ENCODE measurements around the gene DUT. TPM values are rescaled to one million over a fixed set of nuclear protein-coding genes. Genes with fewer than 3 reads are reported as not detected.

The DUT gene
- polyA plus RNA-seq (2012; ENCODE audit: insufficient read length, low read depth) = 95.1 TPM

DNA sequence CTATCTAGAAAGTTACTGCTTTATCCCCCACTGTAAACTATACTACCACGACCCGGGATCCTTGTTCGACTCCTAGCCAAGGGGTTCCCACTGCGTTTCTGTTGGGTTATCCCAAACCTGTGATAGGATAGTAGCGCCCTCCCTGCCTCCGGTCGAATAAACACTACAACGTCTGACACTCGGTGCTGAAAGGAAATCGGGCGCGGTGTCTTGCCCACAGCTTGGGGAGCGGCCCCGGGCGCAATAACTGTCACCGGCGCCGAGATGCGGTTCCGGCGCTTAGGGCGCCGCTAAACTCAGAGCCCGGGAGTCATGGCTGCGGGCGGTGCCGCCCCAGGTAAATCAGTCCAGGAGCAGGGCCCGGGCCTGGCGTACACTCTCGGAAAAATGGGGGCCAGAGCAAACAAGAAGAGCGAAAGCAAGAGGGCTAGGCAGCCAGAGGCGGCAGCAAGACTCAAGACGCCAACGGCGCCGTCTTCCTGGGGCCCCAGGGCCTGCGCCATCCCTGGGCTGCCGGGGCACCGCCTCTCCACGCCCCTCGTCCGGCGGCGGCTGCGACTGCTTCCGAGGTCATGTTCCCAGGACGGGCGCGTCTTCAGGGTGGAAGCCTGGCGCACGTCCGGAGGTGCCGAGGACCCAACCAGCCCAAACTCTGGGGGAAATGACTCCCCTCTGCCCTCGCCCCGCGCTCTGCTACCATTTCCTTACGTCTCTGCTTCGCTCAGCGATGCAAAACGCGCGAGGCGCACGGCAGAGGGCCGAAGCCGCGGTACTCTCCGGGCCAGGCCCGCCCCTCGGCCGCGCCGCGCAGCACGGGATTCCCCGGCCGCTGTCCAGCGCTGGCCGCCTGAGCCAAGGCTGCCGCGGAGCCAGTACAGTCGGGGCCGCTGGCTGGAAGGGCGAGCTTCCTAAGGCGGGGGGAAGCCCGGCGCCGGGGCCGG, at the start of gene DUT:
DUT (plus strand) TSS at position 575 of the 941 bp plus-strand sequence; CDS start at position 662, 87 bp downstream.
- TF ChIP-seq SIN3A (IDR thresholded peaks at IDR 0.05; ENCODE audit: borderline replicate concordance, insufficient read depth, low read length) (0 out of 2 replicates have a peak, but pooled peaks have one; percentile 54), FOXP2 (optimal IDR thresholded peaks at IDR 0.05; ENCODE audit: borderline replicate concordance, extremely low read depth, extremely low read length, insufficient read depth) (peak; percentile 68), TAF1 (IDR thresholded peaks at IDR 0.05; ENCODE audit: borderline replicate concordance, insufficient read depth, low read length) (0 out of 2 replicates have a peak, but pooled peaks have one; percentile 74), POLR2AphosphoS5 (IDR thresholded peaks at IDR 0.05; ENCODE audit: low read depth, low read length) (peak; percentile 83), REST (IDR thresholded peaks at IDR 0.05; ENCODE audit: insufficient read depth in 1 of 2, low read depth in 2 of 2, low read length in 2 of 2) (peak; percentile 87 to 92)

DNA sequence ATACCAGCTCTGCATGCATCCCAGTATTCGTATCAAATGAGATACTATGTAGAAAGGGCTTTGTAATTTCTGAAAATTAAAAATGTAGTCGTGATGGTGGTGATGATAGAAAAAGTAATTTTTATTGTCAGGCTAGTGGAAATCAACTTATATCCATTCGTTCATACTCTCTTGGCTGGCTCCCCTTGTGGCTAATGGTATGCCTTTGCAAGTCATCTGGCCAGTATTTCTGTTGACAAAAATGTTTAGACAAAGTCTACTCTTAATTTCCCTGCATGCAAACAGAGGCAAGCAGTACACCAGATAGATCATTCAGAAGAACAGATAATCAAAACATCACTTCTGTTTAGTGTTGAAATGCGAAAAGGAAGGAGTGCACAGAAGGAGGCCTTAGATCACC, 49.6 kb upstream of the DUT start:
- no peak for TF ChIP-seq POLR2AphosphoS5 (IDR thresholded peaks at IDR 0.05; ENCODE audit: low read depth, low read length)
- TF ChIP-seq SIN3A (IDR thresholded peaks at IDR 0.05; ENCODE audit: borderline replicate concordance, insufficient read depth, low read length) = no peak
- no peak for TF ChIP-seq TAF1 (IDR thresholded peaks at IDR 0.05; ENCODE audit: borderline replicate concordance, insufficient read depth, low read length)
- TF ChIP-seq REST (IDR thresholded peaks at IDR 0.05; ENCODE audit: insufficient read depth in 1 of 2, low read depth in 2 of 2, low read length in 2 of 2) = no peak
- no peak for TF ChIP-seq FOXP2 (optimal IDR thresholded peaks at IDR 0.05; ENCODE audit: borderline replicate concordance, extremely low read depth, extremely low read length, insufficient read depth)

GRCh38 chr15:48282216-48282615, 49.0 kb upstream of the DUT start:
- no peak for TF ChIP-seq REST (IDR thresholded peaks at IDR 0.05; ENCODE audit: insufficient read depth in 1 of 2, low read depth in 2 of 2, low read length in 2 of 2)
- no peak for TF ChIP-seq POLR2AphosphoS5 (IDR thresholded peaks at IDR 0.05; ENCODE audit: low read depth, low read length)
- no peak for TF ChIP-seq SIN3A (IDR thresholded peaks at IDR 0.05; ENCODE audit: borderline replicate concordance, insufficient read depth, low read length)
- TF ChIP-seq FOXP2 (optimal IDR thresholded peaks at IDR 0.05; ENCODE audit: borderline replicate concordance, extremely low read depth, extremely low read length, insufficient read depth) = no peak
- TF ChIP-seq TAF1 (IDR thresholded peaks at IDR 0.05; ENCODE audit: borderline replicate concordance, insufficient read depth, low read length) = no peak

GRCh38 chr15:48283396-48284145, 47.7 kb upstream of the DUT start:
- no peak for TF ChIP-seq POLR2AphosphoS5 (IDR thresholded peaks at IDR 0.05; ENCODE audit: low read depth, low read length)
- no peak for TF ChIP-seq SIN3A (IDR thresholded peaks at IDR 0.05; ENCODE audit: borderline replicate concordance, insufficient read depth, low read length)
- TF ChIP-seq TAF1 (IDR thresholded peaks at IDR 0.05; ENCODE audit: borderline replicate concordance, insufficient read depth, low read length) = no peak
- TF ChIP-seq FOXP2 (optimal IDR thresholded peaks at IDR 0.05; ENCODE audit: borderline replicate concordance, extremely low read depth, extremely low read length, insufficient read depth) = no peak
- no peak for TF ChIP-seq REST (IDR thresholded peaks at IDR 0.05; ENCODE audit: insufficient read depth in 1 of 2, low read depth in 2 of 2, low read length in 2 of 2)
